Liver (tissue), 9 donors: Measurements from ENCODE around the gene NMNAT2. TPM values are rescaled to one million over a fixed set of nuclear protein-coding genes. Genes with fewer than 3 reads are reported as not detected.
"Not testable (repeated sequence)": the region's sequence is repeated elsewhere in the genome, so short reads cannot be mapped to it uniquely, and the experiment has no call there.

Source experiments
- DNase-seq: peaks from one replicate; pipeline ENCODE4 v3.0.0-alpha.2; 2017; ENCODE audit warnings: low spot score
- H3K27ac ChIP-seq, 2 donors: one replicate each; pipeline ENCODE4 v1.7.0; 2013; ENCODE audit warnings: inconsistent platforms in 2 of 2, low read length in 2 of 2, control low read depth in 1 of 2, low read depth in 1 of 2, mild to moderate bottlenecking in 1 of 2
- H3K27me3 ChIP-seq, 4 donors: one replicate each; pipeline versions ENCODE4 v1.6.1 to v1.7.0; 2013; ENCODE audit warnings: low read length in 3 of 4, inconsistent platforms in 1 of 4, mild to moderate bottlenecking in 1 of 4, moderate library complexity in 1 of 4; ENCODE audit not compliant: control insufficient read depth in 4 of 4, insufficient read depth in 4 of 4
- H3K36me3 ChIP-seq, 4 donors: one replicate each; pipeline versions ENCODE4 v1.6.1 to v1.7.0; 2013; ENCODE audit warnings: low read length in 3 of 4, mild to moderate bottlenecking in 3 of 4, low read depth in 1 of 4, moderate library complexity in 1 of 4; ENCODE audit not compliant: control insufficient read depth in 4 of 4, insufficient read depth in 3 of 4
- H3K4me1 ChIP-seq, 4 donors: one replicate each; pipeline versions ENCODE4 v1.6.1 to v1.7.0; 2013; ENCODE audit warnings: low read length in 3 of 4, mild to moderate bottlenecking in 3 of 4, moderate library complexity in 1 of 4; ENCODE audit not compliant: control insufficient read depth in 4 of 4, insufficient read depth in 4 of 4
- H3K4me3 ChIP-seq, 3 donors: one replicate each; pipeline versions ENCODE4 v1.6.1 to v1.7.0; 2013; ENCODE audit warnings: low read length in 3 of 3, control low read depth in 1 of 3, low read depth in 1 of 3, mild to moderate bottlenecking in 1 of 3
- H3K9ac ChIP-seq, 2 donors: one replicate each; pipeline ENCODE4 v1.7.0; 2013; ENCODE audit warnings: low read length in 2 of 2, mild to moderate bottlenecking in 2 of 2, moderate library complexity in 2 of 2, control low read depth in 1 of 2, low read depth in 1 of 2
- H3K9me3 ChIP-seq, 4 donors: one replicate each; pipeline versions ENCODE4 v1.6.1 to v1.7.0; 2013; ENCODE audit warnings: low read length in 3 of 4; ENCODE audit not compliant: control insufficient read depth in 4 of 4
- ATF3 ChIP-seq: IDR thresholded peaks from 2 replicates; pipeline ENCODE4 v1.6.1; 2016; ENCODE audit warnings: antibody characterized with exemption
- EGR1 ChIP-seq, 2 donors: IDR thresholded peaks; 2 replicates each; pipeline ENCODE4 v1.6.1; 2016 to 2018; ENCODE audit warnings: antibody characterized with exemption in 2 of 2, low read depth in 2 of 2
- FOXA1 ChIP-seq: IDR thresholded peaks from 2 replicates; pipeline ENCODE4 v1.6.1; 2016; ENCODE audit warnings: antibody characterized with exemption
- FOXA2 ChIP-seq: IDR thresholded peaks from 2 replicates; pipeline ENCODE4 v1.6.1; 2016; ENCODE audit warnings: antibody characterized with exemption
- HNF4A ChIP-seq, 2 donors: conservative IDR thresholded peaks; 2 replicates each; pipeline ENCODE4 v1.6.1; 2016; ENCODE audit warnings: antibody characterized with exemption in 2 of 2, mild to moderate bottlenecking in 2 of 2
- JUND ChIP-seq, 2 donors: IDR thresholded peaks; 2 replicates each; pipeline ENCODE4 v1.6.1; 2016; ENCODE audit warnings: antibody characterized with exemption in 2 of 2
- NR2F2 ChIP-seq: IDR thresholded peaks from 2 replicates; pipeline ENCODE4 v1.6.1; 2016; ENCODE audit warnings: antibody characterized with exemption
- RAD21 ChIP-seq, 2 donors: IDR thresholded peaks; 2 replicates each; pipeline ENCODE4 v1.6.1; 2016; ENCODE audit warnings: antibody characterized with exemption in 2 of 2, mild to moderate bottlenecking in 2 of 2
- REST ChIP-seq: IDR thresholded peaks from 2 replicates; pipeline ENCODE4 v1.6.1; 2016; ENCODE audit warnings: antibody characterized with exemption, mild to moderate bottlenecking
- RXRA ChIP-seq, 2 donors: IDR thresholded peaks; 2 replicates each; pipeline ENCODE4 v1.6.1; 2017 to 2018; ENCODE audit warnings: antibody characterized with exemption in 2 of 2, mild to moderate bottlenecking in 1 of 2
- TAF1 ChIP-seq: conservative IDR thresholded peaks from 2 replicates; pipeline ENCODE4 v1.6.1; 2016; ENCODE audit warnings: antibody characterized with exemption, mild to moderate bottlenecking
- ZBTB33 ChIP-seq: IDR thresholded peaks from 2 replicates; pipeline ENCODE4 v1.6.1; 2016; ENCODE audit warnings: antibody characterized with exemption
- WGBS: extraction: QIAGEN DNeasy Blood & Tissue Kit; methylation state at CpG from one replicate; pipeline ENCODE4 v1.1.7; 2013; 5-methylcytosine and 5-hydroxymethylcytosine counted together
- polyA plus RNA-seq, 2 donors: library from polyadenylated mRNA; stranded (reverse) in 1 of 2; unstranded in 1 of 2; fragments of 200-250 nt in 1 of 2; fragments of >200 nt in 1 of 2; fragmentation: Nextera tagmentation in 1 of 2; extraction: Ambion mirVana in 1 of 2; gene quantifications; one replicate each; pipeline versions ENCODE4 v1.2.1 to v1.2.3, GENCODE V29; 2013 to 2015
- total RNA-seq, 2 donors: library from RNA; depleted of rRNA; stranded (reverse); fragments of >200 nt; gene quantifications; one replicate each; pipeline ENCODE4 v1.2.3, GENCODE V29; 2014
- donor health status: healthy.
- donor health status: healthy.
- donor health status: healthy.
- donor health status: healthy.
- donor health status: healthy.

NMNAT2 gene
- total and polyA plus RNA-seq, 4 donors, result under 0.01 to 0.07 (median 0.05) TPM; not detected in 1

GRCh38 chr1:183404476-183404875 is 13.7 kb downstream of the NMNAT2 start:
- Histone ChIP-seq H3K9me3 (no peaks in the 10 kb centered on the region), H3K9ac (no peak overlapping the region), H3K4me3 (no peak overlapping the region), H3K27me3 (no peaks in the 10 kb centered on the region), H3K36me3 (no peaks in the 10 kb centered on the region), H3K27ac (no peak overlapping the region), H3K4me1 (no peaks in the 10 kb centered on the region)
- TF ChIP-seq ATF3 (no peak), EGR1 (IDR thresholded peaks at IDR 0.05; ENCODE audit: low read depth in 2 of 2) (no peak), RXRA (IDR thresholded peaks at IDR 0.05) (no peak), NR2F2 (no peak), FOXA1 (no peak), HNF4A (conservative IDR thresholded peaks at IDR 0.05) (no peak), FOXA2 (no peak), JUND (IDR thresholded peaks at IDR 0.05) (no peak), REST (no peak)
- no peak for DNase-seq
- WGBS, result 64% methylated on average over 2 of the region's 2 CpGs

DNA sequence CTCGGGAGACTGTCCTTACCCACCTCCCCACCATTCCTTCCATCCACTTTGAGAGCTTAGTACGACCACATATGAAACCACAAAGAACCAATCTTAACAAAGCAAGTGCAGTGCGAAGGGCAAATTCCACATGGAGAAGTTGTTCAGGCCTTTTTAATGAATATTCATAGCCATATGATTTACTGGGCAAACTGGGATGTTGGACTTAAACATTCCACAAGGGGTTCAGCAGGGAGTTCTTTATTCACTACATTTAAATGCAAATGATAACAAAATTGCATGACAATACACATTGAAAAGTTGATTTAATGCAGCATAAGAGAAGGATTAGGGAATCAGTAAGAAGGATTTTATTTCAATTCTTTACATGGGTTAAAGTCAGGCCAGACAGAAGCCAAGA is 14.7 kb downstream of the NMNAT2 start:
- Histone ChIP-seq H3K9me3 (no peaks in the 10 kb centered on the region), H3K27me3 (no peaks in the 10 kb centered on the region), H3K4me1 (no peaks in the 10 kb centered on the region), H3K9ac (no peak overlapping the region), H3K27ac (no peak overlapping the region), H3K4me3 (no peak overlapping the region), H3K36me3 (no peaks in the 10 kb centered on the region)
- no peak for DNase-seq
- WGBS, result 54% methylated on average over 3 of the region's 3 CpGs
- no peak for TF ChIP-seq JUND (IDR thresholded peaks at IDR 0.05)
- TF ChIP-seq FOXA2, result no peak
- TF ChIP-seq TAF1, result no peak
- no peak for TF ChIP-seq ZBTB33
- no peak for TF ChIP-seq RAD21 (IDR thresholded peaks at IDR 0.05)

- not testable (repeated sequence) for H3K27ac ChIP-seq, H3K4me3 ChIP-seq, DNase-seq, H3K9me3 ChIP-seq, H3K4me1 ChIP-seq, H3K36me3 ChIP-seq, H3K9ac ChIP-seq, H3K27me3 ChIP-seq
- 37% methylated on average over 1 of the region's 1 CpG for WGBS
These were observed 16.6 kb downstream of the NMNAT2 start for GRCh38 chr1:183401565-183401964.
